Esophagus squamous epithelium (tissue), 5 donors: ENCODE data around the gene EXOC7. TPM values are rescaled to one million over a fixed set of nuclear protein-coding genes. Genes with fewer than 3 reads are reported as not detected.

ENCODE experiments used
- DNase-seq: peaks from one replicate; lab custom pipeline; 2025; lab: John Stamatoyannopoulos, UW
- H3K27ac ChIP-seq, 4 donors: fragments of 200-600 bp; sonication (generic); one replicate each; pipeline ENCODE4 v1.5.1; 2016 to 2019; ENCODE audit warnings: mild to moderate bottlenecking in 1 of 4
- H3K27me3 ChIP-seq, 4 donors: fragments of 200-600 bp; sonication (generic); 1 replicate in 3 of 4; 2 replicates in 1 of 4; pipeline versions ENCODE4 v1.5.1 to v1.6.0; 2017 to 2021; ENCODE audit warnings: antibody characterized with exemption in 1 of 4
- H3K36me3 ChIP-seq, 3 donors: fragments of 200-600 bp; sonication (generic); one replicate each; pipeline ENCODE4 v1.5.1; 2016 to 2019
- H3K4me1 ChIP-seq, 3 donors: fragments of 200-600 bp; sonication (generic); one replicate each; pipeline ENCODE4 v1.5.1; 2017 to 2019
- H3K4me3 ChIP-seq, 4 donors: fragments of 200-600 bp; sonication (generic); 1 replicate in 3 of 4; 2 replicates in 1 of 4; pipeline ENCODE4 v1.5.1; 2016 to 2019; ENCODE audit warnings: mild to moderate bottlenecking in 2 of 4, moderate library complexity in 1 of 4
- H3K9me3 ChIP-seq, 3 donors: fragments of 200-600 bp; sonication (generic); one replicate each; pipeline ENCODE4 v1.5.1; 2016 to 2019
- POLR2A ChIP-seq, 4 donors: fragments of 450-650 bp; IDR thresholded peaks; one replicate each; pipeline ENCODE4 v1.6.1; 2017; ENCODE audit warnings: antibody characterized with exemption in 4 of 4, mild to moderate bottlenecking in 4 of 4, moderate library complexity in 3 of 4
- WGBS, 2 donors: methylation state at CpG; one replicate each; pipeline ENCODE4 v1.1.5; 2018; 5-methylcytosine and 5-hydroxymethylcytosine counted together
- intact Hi-C: fragments of 100-400 bp; cut with DNase I; formaldehyde crosslinking; loops from one replicate; pipeline ENCODE4 v1.15.0; 2022
- total RNA-seq, 4 donors: library from RNA; depleted of rRNA; stranded (reverse); fragments of >200 nt; gene quantifications; one replicate each; pipeline ENCODE4 v1.1.0, GENCODE V29; 2016
- TF ChIP-seq, protein P1 (sequence below), 6 experiments: fragments of 450-650 bp in 4 of 6; fragments of 200-600 bp in 2 of 6; sonication (generic) in 2 of 6; IDR thresholded peaks; one replicate each; pipeline ENCODE4 v1.5.1; 2016 to 2019; ENCODE audit warnings: antibody characterized with exemption in 6 of 6, mild to moderate bottlenecking in 4 of 6, moderate library complexity in 4 of 6
- donor health status: DM: yes; HTN: yes; CAD: no.

The EXOC7 gene
- total RNA-seq, 4 donors from 2014 or later = 70.3 to 84.5 (median 74.4) TPM

DNA sequence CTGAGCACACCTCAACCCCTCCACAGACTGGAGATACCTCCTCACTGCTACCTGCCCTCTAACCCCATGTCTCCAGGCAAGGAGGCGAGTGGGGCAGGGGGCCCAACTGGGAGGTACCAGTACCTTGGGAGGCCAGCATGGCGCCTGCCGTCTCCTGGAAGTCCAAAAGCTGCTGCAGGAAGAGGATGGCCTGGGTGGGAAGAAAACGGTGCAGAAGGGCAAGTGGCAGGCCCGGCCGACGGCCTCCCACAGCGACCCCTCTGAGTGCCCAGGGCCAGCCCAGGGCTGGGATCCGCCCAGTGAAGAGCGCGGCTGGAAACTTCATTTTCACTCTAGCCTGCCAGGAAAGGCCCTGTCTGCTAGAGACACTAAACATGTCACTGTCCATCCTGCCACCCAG, 16.1 kb downstream of the EXOC7 start:
- Histone ChIP-seq H3K4me1 (peaks cover 0 to 25% (median 0%) of the 10 kb centered on the region in 3 donors), H3K27ac (no peak overlapping the region), H3K4me3 (no peak overlapping the region), H3K9me3 (no peaks in the 10 kb centered on the region), H3K36me3 (peaks cover 63 to 100% (median 69%) of the 10 kb centered on the region in 3 donors), H3K27me3 (no peaks in the 10 kb centered on the region)
- DNase-seq = no peak
- intact Hi-C loops = no loop called here
- TF ChIP-seq, protein P1, sequence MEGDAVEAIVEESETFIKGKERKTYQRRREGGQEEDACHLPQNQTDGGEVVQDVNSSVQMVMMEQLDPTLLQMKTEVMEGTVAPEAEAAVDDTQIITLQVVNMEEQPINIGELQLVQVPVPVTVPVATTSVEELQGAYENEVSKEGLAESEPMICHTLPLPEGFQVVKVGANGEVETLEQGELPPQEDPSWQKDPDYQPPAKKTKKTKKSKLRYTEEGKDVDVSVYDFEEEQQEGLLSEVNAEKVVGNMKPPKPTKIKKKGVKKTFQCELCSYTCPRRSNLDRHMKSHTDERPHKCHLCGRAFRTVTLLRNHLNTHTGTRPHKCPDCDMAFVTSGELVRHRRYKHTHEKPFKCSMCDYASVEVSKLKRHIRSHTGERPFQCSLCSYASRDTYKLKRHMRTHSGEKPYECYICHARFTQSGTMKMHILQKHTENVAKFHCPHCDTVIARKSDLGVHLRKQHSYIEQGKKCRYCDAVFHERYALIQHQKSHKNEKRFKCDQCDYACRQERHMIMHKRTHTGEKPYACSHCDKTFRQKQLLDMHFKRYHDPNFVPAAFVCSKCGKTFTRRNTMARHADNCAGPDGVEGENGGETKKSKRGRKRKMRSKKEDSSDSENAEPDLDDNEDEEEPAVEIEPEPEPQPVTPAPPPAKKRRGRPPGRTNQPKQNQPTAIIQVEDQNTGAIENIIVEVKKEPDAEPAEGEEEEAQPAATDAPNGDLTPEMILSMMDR (IDR thresholded peaks at IDR 0.05) = no peak
- TF ChIP-seq POLR2A (IDR thresholded peaks at IDR 0.05) = no peak
- WGBS, 2 donors = 90% methylated on average over 2 of the region's 11 CpGs; no CpG with 5 or more reads in 1 of the 2 donors

DNA sequence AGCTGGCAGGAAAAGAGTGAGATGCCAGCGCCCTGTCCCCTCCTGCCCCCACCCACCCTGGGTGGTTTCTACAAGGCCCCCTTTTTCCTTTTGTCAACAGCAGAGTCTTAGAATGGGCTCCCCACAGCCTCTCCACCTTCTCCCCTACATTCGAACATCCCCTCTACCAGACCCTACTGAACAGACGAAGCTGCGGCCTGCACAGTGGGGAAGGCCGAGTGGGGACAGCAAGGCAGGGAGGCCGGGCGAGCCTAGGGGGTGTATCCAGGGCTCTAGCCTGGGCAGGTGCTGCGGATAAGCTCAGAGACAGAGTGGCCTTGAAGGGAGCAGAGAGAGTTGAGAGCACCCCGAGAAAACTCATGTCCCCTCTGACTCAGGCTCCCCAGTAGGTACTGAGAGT, 17.2 kb downstream of the EXOC7 start:
- Histone ChIP-seq H3K27ac (no peak overlapping the region), H3K9me3 (no peaks in the 10 kb centered on the region), H3K36me3 (peaks cover 59 to 99% (median 66%) of the 10 kb centered on the region in 3 donors), H3K27me3 (no peaks in the 10 kb centered on the region), H3K4me1 (peaks cover 0 to 19% (median 0%) of the 10 kb centered on the region in 3 donors), H3K4me3 (no peak overlapping the region)
- DNase-seq = no peak
- TF ChIP-seq, protein P1 (IDR thresholded peaks at IDR 0.05) = no peak
- no peak for TF ChIP-seq POLR2A (IDR thresholded peaks at IDR 0.05)
- WGBS, 2 donors = 80% methylated on average over 1 of the region's 9 CpGs; no CpG with 5 or more reads in 1 of the 2 donors
- intact Hi-C loops = no loop called here

DNA sequence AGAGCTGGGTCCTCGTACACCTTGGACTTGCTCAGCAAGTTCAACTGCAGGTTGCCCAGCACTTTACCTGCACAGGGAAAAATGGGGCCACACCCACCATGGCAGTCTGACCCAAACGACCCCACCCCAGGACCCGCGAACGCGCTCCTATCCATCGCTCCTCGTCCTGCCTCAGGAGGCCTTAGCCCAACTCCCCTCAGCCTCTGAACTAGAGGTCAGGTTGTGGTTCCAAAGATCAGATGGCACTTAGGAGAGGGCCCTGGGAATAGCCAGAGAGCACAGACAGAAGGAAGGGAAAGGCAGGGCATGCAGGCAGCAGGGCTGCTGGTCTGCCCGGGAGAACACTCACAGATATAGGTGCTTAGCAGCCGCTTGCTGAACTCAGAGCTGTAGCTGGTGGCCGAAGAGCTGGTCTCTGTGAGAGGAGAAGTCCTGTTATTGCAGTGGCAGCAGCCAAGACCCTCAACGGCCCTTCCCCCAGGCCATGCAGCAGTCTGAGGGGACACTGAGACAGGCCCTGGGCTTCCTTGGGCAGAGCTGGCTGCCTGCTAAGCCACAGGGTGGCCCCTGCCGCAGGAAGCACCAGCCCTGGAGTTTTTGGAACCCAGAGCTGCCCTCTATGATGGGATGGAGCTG, 17.7 kb downstream of the EXOC7 start:
- 83 to 94% methylated on average over 4 to 12 of the region's 13 CpGs for WGBS, 2 donors
- peaks cover 0 to 13% (median 0%) of the 10 kb centered on the region in 3 donors for H3K4me1 ChIP-seq
- no peak overlapping the region for H3K4me3 ChIP-seq
- peaks cover 59 to 93% (median 66%) of the 10 kb centered on the region in 3 donors for H3K36me3 ChIP-seq
- no peaks in the 10 kb centered on the region for H3K27me3 ChIP-seq
- no peaks in the 10 kb centered on the region for H3K9me3 ChIP-seq
- DNase-seq = no peak
- H3K27ac ChIP-seq = no peak overlapping the region
- intact Hi-C loops = no loop called here
- no peak for TF ChIP-seq POLR2A (IDR thresholded peaks at IDR 0.05)
- TF ChIP-seq, protein P1 (IDR thresholded peaks at IDR 0.05) = no peak

DNA sequence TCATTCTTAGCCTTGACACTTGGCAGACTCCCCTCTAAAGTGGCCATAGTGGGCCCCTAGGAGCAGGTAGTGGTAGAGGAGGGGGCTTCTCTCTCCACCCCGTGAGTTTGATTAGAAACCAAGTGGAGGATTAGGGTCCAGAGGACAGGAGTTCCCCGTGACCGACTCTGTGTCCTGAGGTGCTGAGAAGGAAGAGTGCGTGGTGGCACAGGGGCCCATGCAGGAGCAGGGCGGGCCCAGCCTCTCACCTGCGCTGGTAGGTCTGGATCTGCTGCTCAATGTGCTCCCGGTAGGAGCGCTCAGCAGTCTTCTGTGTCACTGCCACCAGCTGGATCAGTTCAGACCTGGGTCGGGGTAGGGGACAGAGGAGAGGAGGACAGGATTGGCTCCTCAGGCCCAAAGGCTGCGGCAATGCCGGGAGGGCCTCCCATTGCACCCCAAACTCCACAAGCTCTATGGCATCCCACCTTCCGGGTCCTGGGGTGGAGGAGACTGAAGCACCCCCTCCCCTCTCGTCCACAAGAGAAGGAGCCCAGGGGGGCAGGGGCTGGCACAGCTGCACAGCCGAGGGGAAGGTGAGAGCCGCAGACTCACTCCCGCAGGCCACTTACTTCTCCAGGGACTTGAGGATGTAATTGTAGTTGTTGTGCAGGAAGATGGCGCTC, 18.4 kb downstream of the EXOC7 start:
- Histone ChIP-seq H3K27me3 (peaks cover 0 to 6% (median 0%) of the 10 kb centered on the region in 4 donors), H3K27ac (no peak overlapping the region), H3K4me3 (no peak overlapping the region), H3K9me3 (no peaks in the 10 kb centered on the region), H3K36me3 (peaks cover 54 to 87% (median 65%) of the 10 kb centered on the region in 3 donors), H3K4me1 (peaks cover 0 to 12% (median 0%) of the 10 kb centered on the region in 3 donors)
- DNase-seq = no peak
- WGBS, 2 donors = 77 to 89% methylated on average over 6 to 12 of the region's 17 CpGs
- intact Hi-C loops = no loop called here
- no peak for TF ChIP-seq POLR2A (IDR thresholded peaks at IDR 0.05)
- TF ChIP-seq, protein P1 (IDR thresholded peaks at IDR 0.05) = no peak
